NCI-H460 (cell line): ENCODE measurements around the gene MORN5. TPM values are rescaled to one million over a fixed set of nuclear protein-coding genes. Genes with fewer than 3 reads are reported as not detected.

Experiments used
- DNase-seq: peaks from one replicate; pipeline ENCODE4 v3.0.0-alpha.2; 2016; ENCODE audit warnings: low read depth; ENCODE audit errors: extremely low read depth
- total RNA-seq: library from RNA; depleted of rRNA; stranded (reverse); fragments of >200 nt; shearing (Covaris generic); gene quantifications from 2 replicates; pipeline ENCODE4 v1.2.3, GENCODE V29; 2014

The MORN5 gene
- total RNA-seq, 1 experiment from 2014 or later: not detected

GRCh38 chr9:122124048-122124447, 35.7 kb upstream of the MORN5 start:
- DNase-seq: no peak

- no peak for DNase-seq
Measured at GRCh38 chr9:122124528-122124927, 35.2 kb upstream of the MORN5 start.

GRCh38 chr9:122125158-122125508, 34.6 kb upstream of the MORN5 start:
- DNase-seq: peak; percentile 74

- DNase-seq: no peak
Measured at GRCh38 chr9:122125509-122126330, 34.0 kb upstream of the MORN5 start.

- peak; percentile 21 for DNase-seq
Measured at GRCh38 chr9:122126331-122127261, 33.1 kb upstream of the MORN5 start.

- no peak for DNase-seq
Measured at GRCh38 chr9:122127396-122127798, 32.3 kb upstream of the MORN5 start.

- DNase-seq: no peak
Measured at GRCh38 chr9:122128007-122128968, 31.4 kb upstream of the MORN5 start.

GRCh38 chr9:122128969-122129343, 30.8 kb upstream of the MORN5 start:
- DNase-seq: no peak

GRCh38 chr9:122129969-122130368, 29.7 kb upstream of the MORN5 start:
- DNase-seq: no peak

GRCh38 chr9:122130837-122131236, 28.9 kb upstream of the MORN5 start:
- no peak for DNase-seq

- DNase-seq: no peak
Measured at GRCh38 chr9:122131401-122132001, 28.2 kb upstream of the MORN5 start.

GRCh38 chr9:122132539-122132938, 27.2 kb upstream of the MORN5 start:
- no peak for DNase-seq

GRCh38 chr9:122133263-122133983, 26.3 kb upstream of the MORN5 start:
- DNase-seq: no peak

GRCh38 chr9:122133984-122134535, 25.6 kb upstream of the MORN5 start:
- no peak for DNase-seq

GRCh38 chr9:122134822-122135528, 24.7 kb upstream of the MORN5 start:
- no peak for DNase-seq

- DNase-seq: no peak
Measured at GRCh38 chr9:122135529-122135859, 24.2 kb upstream of the MORN5 start.

- no peak for DNase-seq
Measured at GRCh38 chr9:122138560-122139268, 21.0 kb upstream of the MORN5 start.
